PC-3 (cell line): Measurements from ENCODE around the gene PLCD1. TPM values are rescaled to one million over a fixed set of nuclear protein-coding genes. Genes with fewer than 3 reads are reported as not detected.
"Not testable (repeated sequence)": the region's sequence is repeated elsewhere in the genome, so short reads cannot be mapped to it uniquely, and the experiment has no call there.

Experiments
- ATAC-seq: fragments of 200-7000 bp; cut with Tn5 transposase; 2 replicates; pipeline ENCODE4 v1.9.1; 2020; ENCODE audit warnings: mild to moderate bottlenecking, moderate library complexity
- BruUV-seq: library from RNA; stranded (reverse); fragments of 400-500 nt; replicated peaks from 2 replicates; lab custom pipeline; 2021; lab: Mats Ljungman, UMichigan
- CTCF ChIA-PET: fragments of 300-600 bp; sonication (Branson Sonifier 250); formaldehyde crosslinking; loops from one replicate; lab custom pipeline; 2022; ENCODE audit warnings: antibody characterized with exemption; lab: Charles Lee
- POLR2A ChIA-PET: fragments of 300-600 bp; sonication (Branson Sonifier 250); formaldehyde crosslinking; loops from one replicate; lab custom pipeline; 2022; ENCODE audit warnings: antibody characterized with exemption; ENCODE audit not compliant: unreplicated experiment; lab: Charles Lee
- DNase-seq: peaks from one replicate; pipeline ENCODE4 v3.0.0-alpha.2; 2015
- H2AFZ ChIP-seq: fragments of 300-600 bp; sonication (generic); 2 replicates; pipeline ENCODE4 v1.6.0; 2016; ENCODE audit warnings: antibody characterized with exemption, low read length
- H3F3A ChIP-seq: fragments of 300-600 bp; sonication (generic); one replicate; pipeline ENCODE4 v1.6.0; 2017; ENCODE audit warnings: antibody characterized with exemption, low read length, control low read depth, mild to moderate bottlenecking; ENCODE audit not compliant: unreplicated experiment
- H3K27ac ChIP-seq: fragments of 300-600 bp; sonication (generic); 2 replicates; pipeline ENCODE4 v1.5.1; 2016; ENCODE audit warnings: mild to moderate bottlenecking, low read length
- H3K27me3 ChIP-seq: fragments of 300-600 bp; sonication (generic); 2 replicates; pipeline ENCODE4 v1.6.1; 2016; ENCODE audit warnings: low read length, mixed read lengths
- H3K36me3 ChIP-seq: fragments of 300-600 bp; sonication (generic); 2 replicates; pipeline ENCODE4 v1.6.1; 2016; ENCODE audit warnings: low read depth, mixed run types, low read length, mixed read lengths
- H3K4me1 ChIP-seq: fragments of 300-600 bp; sonication (generic); 2 replicates; pipeline ENCODE4 v1.5.1; 2016; ENCODE audit warnings: low read length; ENCODE audit not compliant: insufficient read depth
- H3K4me2 ChIP-seq: fragments of 300-600 bp; sonication (generic); 2 replicates; pipeline ENCODE4 v1.6.0; 2016; ENCODE audit warnings: low read length
- H3K4me3 ChIP-seq: fragments of 300-600 bp; sonication (generic); 2 replicates; pipeline ENCODE4 v1.5.1; 2016; ENCODE audit warnings: mild to moderate bottlenecking, low read length, mixed read lengths
- H3K79me2 ChIP-seq: fragments of 300-600 bp; sonication (generic); 2 replicates; pipeline ENCODE4 v1.6.1; 2017; ENCODE audit warnings: low read length, mixed read lengths
- H3K9ac ChIP-seq: fragments of 300-600 bp; sonication (generic); 2 replicates; pipeline ENCODE4 v1.6.0; 2016; ENCODE audit warnings: mild to moderate bottlenecking, low read length
- H3K9me2 ChIP-seq: fragments of 300-600 bp; sonication (generic); replicated peaks from 2 replicates; pipeline ENCODE4 v1.6.1; 2016; ENCODE audit warnings: mixed run types, low read length, mixed read lengths
- H3K9me3 ChIP-seq: fragments of 300-600 bp; sonication (generic); 2 replicates; pipeline ENCODE4 v1.6.1; 2016; ENCODE audit warnings: low read length, mixed read lengths
- H4K20me1 ChIP-seq: fragments of 300-600 bp; sonication (generic); 2 replicates; pipeline ENCODE4 v1.6.1; 2016; ENCODE audit warnings: low read length, mixed read lengths
- CTCF ChIP-seq: fragments of 300-600 bp; sonication (generic); conservative IDR thresholded peaks from 2 replicates; pipeline ENCODE4 v1.5.1; 2017; ENCODE audit warnings: antibody characterized with exemption, low read depth, mild to moderate bottlenecking, low read length
- EZH2 ChIP-seq: fragments of 300-600 bp; sonication (generic); IDR thresholded peaks from one replicate; pipeline ENCODE4 v1.6.1; 2017; ENCODE audit warnings: antibody characterized with exemption, mild to moderate bottlenecking, low read length; ENCODE audit not compliant: unreplicated experiment
- EZH2phosphoT487 ChIP-seq: fragments of 300-600 bp; sonication (generic); IDR thresholded peaks from 2 replicates; pipeline ENCODE4 v1.6.1; 2018; ENCODE audit warnings: mild to moderate bottlenecking, antibody characterized with exemption, low read length, borderline replicate concordance
- intact Hi-C: fragments of 100-400 bp; cut with micrococcal nuclease; formaldehyde crosslinking; loops from 2 replicates; pipeline ENCODE4 v1.9.0; 2023
- total RNA-seq: library from RNA; depleted of rRNA; stranded (reverse); fragments of >200 nt; gene quantifications from 2 replicates; pipeline ENCODE4 v1.2.3, GENCODE V29; 2014

PLCD1 gene
- total RNA-seq, 1 experiment from 2014 or later: 18.5 TPM

- ATAC-seq (no peak), DNase-seq (no peak)
- H3K4me1 ChIP-seq: no peaks in the 10 kb centered on the region
- H3K9me3 ChIP-seq: no peaks in the 10 kb centered on the region
- ChIA-PET POLR2A (no interaction called here), CTCF (no interaction called here)
- peaks cover 21% of the 10 kb centered on the region; the same call in 1 of the 2 replicates for H3K27me3 ChIP-seq
- no peak overlapping the region for H3K27ac ChIP-seq
- H3F3A ChIP-seq: no peaks in the 10 kb centered on the region
- no peak overlapping the region for H3K4me3 ChIP-seq
- BruUV-seq: no TSS peak
- TF ChIP-seq EZH2 (no peak), EZH2phosphoT487 (no peak), CTCF (no peak)
- no peaks in the 10 kb centered on the region for H3K79me2 ChIP-seq
- no peaks in the 10 kb centered on the region for H4K20me1 ChIP-seq
- H3K9me2 ChIP-seq: no peaks in the 10 kb centered on the region
- H3K36me3 ChIP-seq: no peaks in the 10 kb centered on the region
- H2AFZ ChIP-seq: no peak overlapping the region
- intact Hi-C loops: no loop called here
- H3K9ac ChIP-seq: no peak overlapping the region
- H3K4me2 ChIP-seq: no peak overlapping the region
Observed at GRCh38 chr3:38067508-38068233, 38.2 kb upstream of the PLCD1 start.

GRCh38 chr3:38064453-38064852, 35.0 kb upstream of the PLCD1 start:
- H3K4me3 ChIP-seq, H4K20me1 ChIP-seq, H3K9me2 ChIP-seq, DNase-seq, H3K4me2 ChIP-seq, H3K79me2 ChIP-seq, CTCF ChIA-PET, H3K27ac ChIP-seq, H3F3A ChIP-seq, H3K9ac ChIP-seq, BruUV-seq, intact Hi-C loops, H3K4me1 ChIP-seq, H3K9me3 ChIP-seq, H3K36me3 ChIP-seq, POLR2A ChIA-PET, ATAC-seq, H2AFZ ChIP-seq: not testable (repeated sequence)
- peaks cover 40% of the 10 kb centered on the region for H3K27me3 ChIP-seq

GRCh38 chr3:38062809-38063208, 33.4 kb upstream of the PLCD1 start:
- H3K27ac ChIP-seq: no peak overlapping the region
- H3K9me3 ChIP-seq: no peaks in the 10 kb centered on the region
- no peaks in the 10 kb centered on the region for H3K4me1 ChIP-seq
- no peaks in the 10 kb centered on the region for H3F3A ChIP-seq
- POLR2A ChIA-PET: no interaction called here
- BruUV-seq: no TSS peak
- H3K9ac ChIP-seq: no peak overlapping the region
- ATAC-seq (no peak), DNase-seq (no peak)
- no peak for TF ChIP-seq CTCF
- no peak for TF ChIP-seq EZH2phosphoT487
- no peak for TF ChIP-seq EZH2
- no peaks in the 10 kb centered on the region for H3K9me2 ChIP-seq
- no peaks in the 10 kb centered on the region for H3K79me2 ChIP-seq
- H2AFZ ChIP-seq: no peak overlapping the region
- no peak overlapping the region for H3K4me2 ChIP-seq
- CTCF ChIA-PET: no interaction called here
- no peaks in the 10 kb centered on the region for H3K36me3 ChIP-seq
- H3K4me3 ChIP-seq: no peak overlapping the region
- peaks cover 40% of the 10 kb centered on the region for H3K27me3 ChIP-seq
- H4K20me1 ChIP-seq: no peaks in the 10 kb centered on the region
- intact Hi-C loops: no loop called here
